Type B pancreatic cell (in vitro differentiated cells): ENCODE data around the gene C1QC. TPM values are rescaled to one million over a fixed set of nuclear protein-coding genes. Genes with fewer than 3 reads are reported as not detected.

ENCODE experiments used
- DNase-seq: peaks from one replicate; pipeline ENCODE4 v3.0.0; 2021; ENCODE audit warnings: mixed read lengths; ENCODE audit not compliant: unreplicated experiment; ENCODE audit errors: extremely low spot score
- H3K27ac Mint-ChIP-seq: 2 replicates; pipeline ENCODE4 v1.8.0; 2021; ENCODE audit warnings: mild to moderate bottlenecking, mixed read lengths
- H3K27me3 Mint-ChIP-seq: 2 replicates; pipeline ENCODE4 v1.8.0; 2021; ENCODE audit warnings: mixed read lengths
- H3K36me3 Mint-ChIP-seq: 2 replicates; pipeline ENCODE4 v1.8.0; 2021; ENCODE audit warnings: mixed read lengths
- H3K4me1 Mint-ChIP-seq: one replicate; pipeline ENCODE4 v1.8.0; 2021; ENCODE audit warnings: mixed read lengths; ENCODE audit not compliant: unreplicated experiment
- H3K4me3 Mint-ChIP-seq: 2 replicates; pipeline ENCODE4 v1.8.0; 2021; ENCODE audit warnings: mild to moderate bottlenecking, mixed read lengths
- H3K9me3 Mint-ChIP-seq: 2 replicates; pipeline ENCODE4 v1.8.0; 2021; ENCODE audit warnings: mixed read lengths
- total RNA-seq: library from RNA; stranded (reverse); gene quantifications from 2 replicates; pipeline ENCODE4 v1.2.1, GENCODE V29; 2021; ENCODE audit warnings: low replicate concordance
- TF ChIP-seq, protein P1 (sequence below): fragments of 200-600 bp; sonication (generic); conservative IDR thresholded peaks from 2 replicates; pipeline ENCODE4 v1.5.0; 2021; ENCODE audit warnings: antibody characterized with exemption, mild to moderate bottlenecking

Gene C1QC
- total RNA-seq, 1 donor from 2014 or later: not detected

GRCh38 chr1:22676916-22677583 lies 33.6 kb downstream of the C1QC start:
- Mint-ChIP-seq H3K36me3 (no peaks in the 10 kb centered on the region), H3K27me3 (peaks cover 10% of the 10 kb centered on the region), H3K4me3 (no peak overlapping the region), H3K4me1 (peaks cover 20% of the 10 kb centered on the region), H3K9me3 (no peaks in the 10 kb centered on the region), H3K27ac (no peak overlapping the region)
- TF ChIP-seq, protein P1, sequence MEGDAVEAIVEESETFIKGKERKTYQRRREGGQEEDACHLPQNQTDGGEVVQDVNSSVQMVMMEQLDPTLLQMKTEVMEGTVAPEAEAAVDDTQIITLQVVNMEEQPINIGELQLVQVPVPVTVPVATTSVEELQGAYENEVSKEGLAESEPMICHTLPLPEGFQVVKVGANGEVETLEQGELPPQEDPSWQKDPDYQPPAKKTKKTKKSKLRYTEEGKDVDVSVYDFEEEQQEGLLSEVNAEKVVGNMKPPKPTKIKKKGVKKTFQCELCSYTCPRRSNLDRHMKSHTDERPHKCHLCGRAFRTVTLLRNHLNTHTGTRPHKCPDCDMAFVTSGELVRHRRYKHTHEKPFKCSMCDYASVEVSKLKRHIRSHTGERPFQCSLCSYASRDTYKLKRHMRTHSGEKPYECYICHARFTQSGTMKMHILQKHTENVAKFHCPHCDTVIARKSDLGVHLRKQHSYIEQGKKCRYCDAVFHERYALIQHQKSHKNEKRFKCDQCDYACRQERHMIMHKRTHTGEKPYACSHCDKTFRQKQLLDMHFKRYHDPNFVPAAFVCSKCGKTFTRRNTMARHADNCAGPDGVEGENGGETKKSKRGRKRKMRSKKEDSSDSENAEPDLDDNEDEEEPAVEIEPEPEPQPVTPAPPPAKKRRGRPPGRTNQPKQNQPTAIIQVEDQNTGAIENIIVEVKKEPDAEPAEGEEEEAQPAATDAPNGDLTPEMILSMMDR: no peak
- DNase-seq: no peak

DNA sequence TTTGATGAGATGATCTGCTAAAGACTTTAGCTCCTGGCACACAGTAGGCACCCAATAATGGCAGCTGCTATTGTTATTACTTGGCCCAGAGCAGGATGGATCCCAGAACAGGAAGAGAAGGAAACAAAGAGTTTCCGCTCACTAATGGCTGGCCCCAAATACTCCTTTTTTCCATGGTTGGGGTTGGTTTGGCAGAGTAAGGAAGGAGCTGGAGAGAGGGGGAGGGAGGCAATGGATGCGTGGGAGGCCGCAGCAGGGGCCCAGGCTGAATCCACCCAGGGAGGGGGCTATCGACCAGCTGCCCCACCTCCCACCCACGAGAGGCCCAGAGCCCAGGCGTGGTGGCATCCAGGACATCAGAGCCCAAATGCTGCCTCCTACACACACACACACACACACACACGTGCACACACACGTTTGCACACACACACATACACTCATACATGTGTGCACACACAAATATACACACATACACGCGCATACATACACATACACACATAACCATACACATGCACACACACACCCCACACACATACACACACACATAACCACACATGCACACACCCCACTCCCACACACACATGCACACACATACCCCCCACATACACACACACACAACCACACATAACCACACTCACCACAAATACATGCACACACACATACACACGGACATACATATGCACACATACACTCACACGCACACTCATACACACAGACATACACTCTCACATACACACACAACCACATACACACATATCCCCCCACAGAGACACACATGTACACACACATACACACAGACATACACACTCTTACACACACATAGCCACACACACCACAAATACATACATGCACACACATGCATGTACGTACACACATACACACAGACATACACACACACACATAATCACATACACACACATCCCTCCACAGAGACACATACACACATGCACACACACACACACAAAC lies 34.8 kb downstream of the C1QC start:
- Mint-ChIP-seq H3K27ac (no peak overlapping the region), H3K27me3 (peaks cover 6% of the 10 kb centered on the region), H3K4me1 (peaks cover 16% of the 10 kb centered on the region), H3K4me3 (no peak overlapping the region), H3K9me3 (no peaks in the 10 kb centered on the region), H3K36me3 (no peaks in the 10 kb centered on the region)
- no peak for DNase-seq
- TF ChIP-seq, protein P1: no peak

GRCh38 chr1:22680726-22681125 lies 37.3 kb downstream of the C1QC start:
- Mint-ChIP-seq H3K27ac (no peak overlapping the region), H3K9me3 (no peaks in the 10 kb centered on the region), H3K4me3 (no peak overlapping the region), H3K4me1 (peaks cover 12% of the 10 kb centered on the region), H3K27me3 (peaks cover 12% of the 10 kb centered on the region), H3K36me3 (no peaks in the 10 kb centered on the region)
- TF ChIP-seq, protein P1: no peak
- no peak for DNase-seq

DNA sequence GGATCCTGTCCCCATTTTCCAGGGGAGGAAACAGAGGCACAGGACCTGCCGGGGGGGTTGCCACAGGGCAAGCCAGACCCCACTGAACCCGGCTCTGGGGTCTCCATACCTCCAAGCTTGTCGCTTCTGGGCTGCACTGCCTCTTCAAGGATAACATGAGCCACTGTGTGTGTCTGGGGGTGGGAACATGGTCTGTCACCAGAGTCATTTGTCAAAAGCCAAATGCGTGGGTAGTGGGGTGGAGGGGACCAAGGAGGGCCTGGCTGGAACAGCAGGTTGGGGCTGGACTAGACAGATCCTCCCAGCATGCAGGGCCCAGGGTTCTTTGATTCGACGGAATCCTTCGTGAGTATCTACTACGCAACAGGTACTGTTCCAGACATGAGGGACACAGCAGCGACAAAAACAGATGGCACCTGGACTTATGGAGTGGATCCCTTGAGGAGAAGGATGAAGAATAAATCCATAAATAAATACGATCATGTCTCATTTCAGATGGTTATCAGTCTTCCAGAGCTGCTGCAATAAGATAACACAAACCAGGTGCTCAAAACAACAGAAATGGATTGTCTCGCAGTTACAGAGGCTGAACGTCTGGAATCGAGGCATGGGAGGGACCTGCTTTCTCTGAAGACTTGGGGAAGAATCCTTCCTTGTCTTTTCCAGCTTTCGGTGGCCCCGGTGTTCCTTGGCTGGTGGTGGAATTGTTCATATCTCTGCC lies 38.3 kb downstream of the C1QC start:
- Mint-ChIP-seq H3K27me3 (peaks cover 13% of the 10 kb centered on the region), H3K9me3 (no peaks in the 10 kb centered on the region), H3K36me3 (no peaks in the 10 kb centered on the region), H3K4me1 (peaks cover 16% of the 10 kb centered on the region), H3K27ac (no peak overlapping the region), H3K4me3 (no peak overlapping the region)
- TF ChIP-seq, protein P1: no peak
- DNase-seq: no peak

GRCh38 chr1:22683547-22683946 lies 40.1 kb downstream of the C1QC start:
- Mint-ChIP-seq H3K27me3 (peaks cover 19% of the 10 kb centered on the region), H3K36me3 (no peaks in the 10 kb centered on the region), H3K27ac (no peak overlapping the region), H3K9me3 (no peaks in the 10 kb centered on the region), H3K4me3 (no peak overlapping the region), H3K4me1 (peaks cover 16% of the 10 kb centered on the region)
- DNase-seq: no peak
- TF ChIP-seq, protein P1: no peak
